ENCODE results near the gene PHACTR2. TPM values are rescaled to one million over a fixed set of nuclear protein-coding genes. Genes with fewer than 3 reads are reported as not detected.

Gene PHACTR2
- total and polyA plus RNA-seq, 4 donors = 8.8 to 157 (median 35.3) TPM

DNA sequence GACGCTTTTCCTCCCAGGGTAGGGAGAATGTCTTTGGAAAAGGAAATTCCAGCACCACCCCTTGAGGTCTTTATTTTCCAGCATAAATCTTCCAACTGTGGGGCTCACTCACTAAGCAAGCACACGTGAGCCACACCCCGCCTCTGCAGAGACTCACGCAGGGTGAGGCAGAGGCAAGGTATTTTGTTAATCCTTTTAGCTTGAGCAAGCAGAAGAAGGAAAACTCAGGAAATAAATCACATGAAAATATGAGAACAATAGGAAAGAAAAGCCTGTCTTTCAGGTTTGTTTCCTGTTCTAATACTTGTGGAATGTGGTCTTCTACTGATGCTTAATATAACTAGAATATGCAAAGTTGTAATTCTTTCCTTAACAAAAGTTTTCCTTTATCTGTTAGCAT lies 4.1 kb upstream of the PHACTR2 start:
- no peaks in the 10 kb centered on the region for H3K4me1 ChIP-seq (ENCODE audit: control insufficient read depth, insufficient read depth, low read length)
- no peaks in the 10 kb centered on the region for H3K36me3 ChIP-seq (ENCODE audit: control insufficient read depth, insufficient read depth, low read length)
- no CpG with 5 or more reads among the region's 4 CpGs for WGBS (ENCODE audit: insufficient coverage)
- H3K4me3 ChIP-seq (ENCODE audit: low read depth, low read length) = no peak overlapping the region
- DNase-seq (ENCODE audit: low read depth in 4 of 6, low spot score in 6 of 6) = peak in 1 of 6 donors; percentile 33
- H3K9me3 ChIP-seq (ENCODE audit: control insufficient read depth, insufficient read depth, low read length) = no peaks in the 10 kb centered on the region
- peaks cover 2% of the 10 kb centered on the region for H3K27me3 ChIP-seq (ENCODE audit: control insufficient read depth, insufficient read depth, low read length)
- H3K27ac ChIP-seq (ENCODE audit: low read depth, low read length) = no peak overlapping the region

DNA sequence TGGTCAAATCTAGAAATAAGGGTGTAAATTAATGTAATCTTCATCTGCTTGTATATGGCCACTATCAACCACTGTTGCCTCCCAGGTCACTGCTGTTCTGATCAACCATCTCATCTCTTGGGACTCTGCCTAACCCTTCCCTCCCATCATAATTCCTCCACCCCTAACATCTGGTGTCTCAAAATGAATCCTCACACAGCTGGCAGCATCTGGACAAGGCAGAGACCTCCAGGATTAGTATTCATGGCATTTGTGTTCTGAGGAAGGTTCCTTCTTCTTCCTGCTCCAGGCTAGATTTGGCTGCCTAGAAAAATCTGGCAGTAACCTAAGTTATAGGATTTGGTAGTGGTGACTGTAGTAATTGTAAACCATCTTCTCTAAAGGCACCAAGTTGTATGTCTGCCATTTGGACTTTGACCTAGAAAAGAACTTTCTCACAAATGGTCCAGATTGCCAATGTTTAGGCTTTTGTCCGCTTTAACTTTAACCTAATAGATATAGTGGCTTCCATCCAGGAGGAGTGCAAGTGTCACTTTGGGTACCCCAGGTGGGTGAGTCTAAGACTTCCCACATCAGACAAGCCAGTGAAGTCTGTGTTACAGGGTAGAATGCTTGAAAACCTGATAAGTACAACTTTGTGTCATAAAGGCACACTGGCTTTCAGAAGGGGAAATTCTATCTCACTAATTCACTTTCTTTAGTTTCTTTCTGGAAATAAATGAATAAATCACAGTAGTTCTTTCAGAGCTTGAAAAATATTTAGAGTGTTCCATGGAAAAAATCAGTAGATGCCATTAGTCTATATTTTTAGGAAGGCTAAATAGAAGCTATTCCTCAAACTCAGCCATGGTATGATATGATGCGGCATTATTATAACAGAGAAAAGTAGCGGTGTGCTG lies 3.0 kb upstream of the PHACTR2 start:
- Histone ChIP-seq H3K36me3 (ENCODE audit: control insufficient read depth, insufficient read depth, low read length) (no peaks in the 10 kb centered on the region), H3K4me3 (ENCODE audit: low read depth, low read length) (no peak overlapping the region), H3K4me1 (ENCODE audit: control insufficient read depth, insufficient read depth, low read length) (no peaks in the 10 kb centered on the region), H3K27me3 (ENCODE audit: control insufficient read depth, insufficient read depth, low read length) (peaks cover 6% of the 10 kb centered on the region), H3K9me3 (ENCODE audit: control insufficient read depth, insufficient read depth, low read length) (no peaks in the 10 kb centered on the region), H3K27ac (ENCODE audit: low read depth, low read length) (peak overlapping the region; percentile 6)
- DNase-seq (ENCODE audit: low read depth in 4 of 6, low spot score in 6 of 6) = no peak
- no CpG with 5 or more reads among the region's 3 CpGs for WGBS (ENCODE audit: insufficient coverage)

- Histone ChIP-seq H3K4me3 (ENCODE audit: low read depth, low read length) (no peak overlapping the region), H3K4me1 (ENCODE audit: control insufficient read depth, insufficient read depth, low read length) (no peaks in the 10 kb centered on the region), H3K27ac (ENCODE audit: low read depth, low read length) (no peak overlapping the region), H3K9me3 (ENCODE audit: control insufficient read depth, insufficient read depth, low read length) (no peaks in the 10 kb centered on the region), H3K27me3 (ENCODE audit: control insufficient read depth, insufficient read depth, low read length) (peaks cover 6% of the 10 kb centered on the region), H3K36me3 (ENCODE audit: control insufficient read depth, insufficient read depth, low read length) (no peaks in the 10 kb centered on the region)
- no peak for DNase-seq (ENCODE audit: low read depth in 4 of 6, low spot score in 6 of 6)
Observed at GRCh38 chr6:143675382-143675900, 2.3 kb upstream of the PHACTR2 start.

- no peak overlapping the region for H3K4me3 ChIP-seq (ENCODE audit: low read depth, low read length)
- H3K9me3 ChIP-seq (ENCODE audit: control insufficient read depth, insufficient read depth, low read length) = no peaks in the 10 kb centered on the region
- H3K27me3 ChIP-seq (ENCODE audit: control insufficient read depth, insufficient read depth, low read length) = peaks cover 6% of the 10 kb centered on the region
- H3K4me1 ChIP-seq (ENCODE audit: control insufficient read depth, insufficient read depth, low read length) = no peaks in the 10 kb centered on the region
- DNase-seq (ENCODE audit: low read depth in 4 of 6, low spot score in 6 of 6) = no peak
- no peaks in the 10 kb centered on the region for H3K36me3 ChIP-seq (ENCODE audit: control insufficient read depth, insufficient read depth, low read length)
- WGBS (ENCODE audit: insufficient coverage) = no CpG with 5 or more reads among the region's 1 CpG
- H3K27ac ChIP-seq (ENCODE audit: low read depth, low read length) = no peak overlapping the region
Observed at GRCh38 chr6:143675946-143676345, 1.8 kb upstream of the PHACTR2 start.

DNA sequence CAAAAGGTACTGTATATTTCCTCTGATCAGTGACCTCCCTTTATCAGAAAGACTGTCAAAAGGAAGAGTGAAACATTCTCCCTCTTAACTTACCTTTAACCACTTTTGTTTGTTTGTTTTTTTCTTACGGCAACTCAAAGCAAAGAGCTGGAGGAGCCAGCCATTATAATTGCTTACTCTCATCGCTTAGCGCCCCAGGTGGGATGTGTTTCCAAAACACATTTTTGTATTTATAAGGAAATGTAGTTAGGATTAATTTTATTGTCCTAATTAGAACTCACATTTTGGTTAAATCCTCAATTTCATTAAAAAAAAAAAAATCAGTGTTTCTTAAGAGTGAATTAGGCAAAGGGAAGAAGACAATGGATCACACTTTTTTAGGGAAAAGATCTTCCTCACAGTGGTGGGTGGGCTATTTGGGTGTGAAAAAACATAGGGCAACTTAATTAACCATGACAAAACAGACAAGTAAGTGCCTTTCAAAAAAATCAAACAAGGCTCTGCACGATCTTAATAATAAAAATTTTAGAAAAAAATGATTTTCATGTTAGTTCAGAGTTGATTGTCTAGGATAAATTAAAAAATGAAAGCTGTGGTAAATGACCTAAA lies 1.2 kb upstream of the PHACTR2 start:
- Histone ChIP-seq H3K4me1 (ENCODE audit: control insufficient read depth, insufficient read depth, low read length) (no peaks in the 10 kb centered on the region), H3K27me3 (ENCODE audit: control insufficient read depth, insufficient read depth, low read length) (peaks cover 6% of the 10 kb centered on the region), H3K4me3 (ENCODE audit: low read depth, low read length) (no peak overlapping the region), H3K27ac (ENCODE audit: low read depth, low read length) (no peak overlapping the region), H3K36me3 (ENCODE audit: control insufficient read depth, insufficient read depth, low read length) (no peaks in the 10 kb centered on the region), H3K9me3 (ENCODE audit: control insufficient read depth, insufficient read depth, low read length) (no peaks in the 10 kb centered on the region)
- no peak for DNase-seq (ENCODE audit: low read depth in 4 of 6, low spot score in 6 of 6)
- WGBS (ENCODE audit: insufficient coverage) = no CpG with 5 or more reads among the region's 4 CpGs

GRCh38 chr6:143677577-143677890 lies 231 bp upstream of the PHACTR2 start:
- Histone ChIP-seq H3K36me3 (ENCODE audit: control insufficient read depth, insufficient read depth, low read length) (no peaks in the 10 kb centered on the region), H3K27ac (ENCODE audit: low read depth, low read length) (no peak overlapping the region), H3K4me1 (ENCODE audit: control insufficient read depth, insufficient read depth, low read length) (no peaks in the 10 kb centered on the region), H3K27me3 (ENCODE audit: control insufficient read depth, insufficient read depth, low read length) (peaks cover 6% of the 10 kb centered on the region), H3K4me3 (ENCODE audit: low read depth, low read length) (peak overlapping the region; percentile 67), H3K9me3 (ENCODE audit: control insufficient read depth, insufficient read depth, low read length) (no peaks in the 10 kb centered on the region)
- 0% methylated on average over 1 of the region's 9 CpGs for WGBS (ENCODE audit: insufficient coverage)
- no peak for DNase-seq (ENCODE audit: low read depth in 4 of 6, low spot score in 6 of 6)

GRCh38 chr6:143679041-143679440 lies 1.3 kb downstream of the PHACTR2 start:
- Histone ChIP-seq H3K4me1 (ENCODE audit: control insufficient read depth, insufficient read depth, low read length) (no peaks in the 10 kb centered on the region), H3K4me3 (ENCODE audit: low read depth, low read length) (peak overlapping the region; percentile 67), H3K27ac (ENCODE audit: low read depth, low read length) (peak overlapping the region; percentile 85), H3K9me3 (ENCODE audit: control insufficient read depth, insufficient read depth, low read length) (no peaks in the 10 kb centered on the region), H3K36me3 (ENCODE audit: control insufficient read depth, insufficient read depth, low read length) (no peaks in the 10 kb centered on the region), H3K27me3 (ENCODE audit: control insufficient read depth, insufficient read depth, low read length) (peaks cover 6% of the 10 kb centered on the region)
- DNase-seq (ENCODE audit: low read depth in 4 of 6, low spot score in 6 of 6) = no peak
- WGBS (ENCODE audit: insufficient coverage) = no CpG with 5 or more reads among the region's 3 CpGs

- no peak overlapping the region for H3K4me3 ChIP-seq (ENCODE audit: low read depth, low read length)
- no peak overlapping the region for H3K27ac ChIP-seq (ENCODE audit: low read depth, low read length)
- peaks cover 6% of the 10 kb centered on the region for H3K27me3 ChIP-seq (ENCODE audit: control insufficient read depth, insufficient read depth, low read length)
Observed at GRCh38 chr6:143680141-143680540, 2.4 kb downstream of the PHACTR2 start.

GRCh38 chr6:143682805-143683204 lies 5.0 kb downstream of the PHACTR2 start:
- H3K36me3 ChIP-seq (ENCODE audit: control insufficient read depth, insufficient read depth, low read length) = no peaks in the 10 kb centered on the region
- no peak overlapping the region for H3K27ac ChIP-seq (ENCODE audit: low read depth, low read length)
- H3K4me3 ChIP-seq (ENCODE audit: low read depth, low read length) = no peak overlapping the region
- H3K27me3 ChIP-seq (ENCODE audit: control insufficient read depth, insufficient read depth, low read length) = peaks cover 6% of the 10 kb centered on the region
- no peaks in the 10 kb centered on the region for H3K4me1 ChIP-seq (ENCODE audit: control insufficient read depth, insufficient read depth, low read length)
- no peak for DNase-seq (ENCODE audit: low read depth in 4 of 6, low spot score in 6 of 6)
- H3K9me3 ChIP-seq (ENCODE audit: control insufficient read depth, insufficient read depth, low read length) = no peaks in the 10 kb centered on the region
- 100% methylated on average over 2 of the region's 3 CpGs for WGBS (ENCODE audit: insufficient coverage)

More at GRCh38 chr6:143680141-143680540, 2.4 kb downstream of the PHACTR2 start:
- no peak for DNase-seq (ENCODE audit: low read depth in 4 of 6, low spot score in 6 of 6)
- Histone ChIP-seq H3K4me1 (ENCODE audit: control insufficient read depth, insufficient read depth, low read length) (no peaks in the 10 kb centered on the region), H3K36me3 (ENCODE audit: control insufficient read depth, insufficient read depth, low read length) (no peaks in the 10 kb centered on the region), H3K9me3 (ENCODE audit: control insufficient read depth, insufficient read depth, low read length) (no peaks in the 10 kb centered on the region)
- WGBS (ENCODE audit: insufficient coverage) = no CpG with 5 or more reads among the region's 5 CpGs

- Histone ChIP-seq H3K27ac (ENCODE audit: low read depth, low read length) (no peak overlapping the region), H3K27me3 (ENCODE audit: control insufficient read depth, insufficient read depth, low read length) (no peaks in the 10 kb centered on the region), H3K4me3 (ENCODE audit: low read depth, low read length) (no peak overlapping the region), H3K9me3 (ENCODE audit: control insufficient read depth, insufficient read depth, low read length) (no peaks in the 10 kb centered on the region), H3K4me1 (ENCODE audit: control insufficient read depth, insufficient read depth, low read length) (no peaks in the 10 kb centered on the region), H3K36me3 (ENCODE audit: control insufficient read depth, insufficient read depth, low read length) (no peaks in the 10 kb centered on the region)
- DNase-seq (ENCODE audit: low read depth in 4 of 6, low spot score in 6 of 6) = no peak
- WGBS (ENCODE audit: insufficient coverage) = 83% methylated on average over 1 of the region's 1 CpG
Observed at GRCh38 chr6:143684486-143684885, 6.7 kb downstream of the PHACTR2 start.
